Left ventricle myocardium inferior (tissue), 1 donor: ENCODE data around the gene CMC1. TPM values are rescaled to one million over a fixed set of nuclear protein-coding genes. Genes with fewer than 3 reads are reported as not detected.

Experiments used
- DNase-seq: peaks from one replicate; pipeline ENCODE4 v3.0.0-alpha.2; 2020
- H3K27ac ChIP-seq: fragments of 200-600 bp; replicated peaks from 2 replicates; pipeline ENCODE4 v1.8.0; 2021
- H3K27me3 ChIP-seq: fragments of 200-600 bp; 2 replicates; pipeline ENCODE4 v1.8.0; 2021; ENCODE audit warnings: low read depth
- H3K36me3 ChIP-seq: fragments of 200-600 bp; 2 replicates; pipeline ENCODE4 v1.8.0; 2021
- H3K4me1 ChIP-seq: fragments of 200-600 bp; 2 replicates; pipeline ENCODE4 v1.8.0; 2021
- H3K4me3 ChIP-seq: fragments of 200-600 bp; 2 replicates; pipeline ENCODE4 v1.8.0; 2021; ENCODE audit warnings: mild to moderate bottlenecking, moderate library complexity
- H3K9me3 ChIP-seq: fragments of 200-600 bp; replicated peaks from 2 replicates; pipeline ENCODE4 v1.8.0; 2021
- intact Hi-C: fragments of 100-400 bp; cut with micrococcal nuclease; formaldehyde crosslinking; loops from one replicate; pipeline ENCODE4 v1.11.0; 2022
- total RNA-seq: library from RNA; stranded (reverse); fragmentation: NEBNext Ultra II Directional; extraction: Animal tissue kit (Norgen Biotek cat#: 25700); gene quantifications from one replicate; pipeline ENCODE4 v1.2.1, GENCODE V29; 2021
- TF ChIP-seq, protein P1 (sequence below): fragments of 200-600 bp; IDR thresholded peaks from 2 replicates; pipeline ENCODE4 v1.8.0; 2021; ENCODE audit warnings: antibody characterized with exemption, mild to moderate bottlenecking, borderline replicate concordance
- donor health status: DM: no; HTN: yes; CAD: no; lungs with severe emphysema.

Gene CMC1
- total RNA-seq, 1 donor from 2014 or later, result 41.0 TPM

DNA sequence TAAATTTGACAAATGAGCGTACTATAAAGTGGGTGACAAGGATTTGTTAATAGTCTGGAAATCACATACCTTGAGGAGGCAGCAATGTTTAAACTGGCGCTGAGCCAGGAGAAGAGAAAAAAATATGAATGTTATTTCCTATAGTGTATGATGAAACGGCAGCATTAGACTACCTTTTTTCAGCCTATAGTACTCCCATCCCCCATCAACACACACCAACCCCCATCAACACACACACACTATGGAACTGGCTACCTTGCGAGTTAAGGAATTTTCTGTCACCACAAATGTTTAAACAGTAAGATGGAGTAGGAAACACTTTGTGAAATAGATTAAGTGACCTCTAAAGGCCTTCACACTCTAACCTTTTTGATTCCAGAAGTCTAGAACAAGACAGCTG, 60.3 kb downstream of the CMC1 start:
- Histone ChIP-seq H3K27ac (no peak overlapping the region), H3K27me3 (no peaks in the 10 kb centered on the region), H3K9me3 (no peaks in the 10 kb centered on the region), H3K36me3 (peaks cover 4% of the 10 kb centered on the region), H3K4me1 (no peaks in the 10 kb centered on the region), H3K4me3 (no peak overlapping the region)
- intact Hi-C loops, result no loop called here
- no peak for DNase-seq
- TF ChIP-seq, protein P1, sequence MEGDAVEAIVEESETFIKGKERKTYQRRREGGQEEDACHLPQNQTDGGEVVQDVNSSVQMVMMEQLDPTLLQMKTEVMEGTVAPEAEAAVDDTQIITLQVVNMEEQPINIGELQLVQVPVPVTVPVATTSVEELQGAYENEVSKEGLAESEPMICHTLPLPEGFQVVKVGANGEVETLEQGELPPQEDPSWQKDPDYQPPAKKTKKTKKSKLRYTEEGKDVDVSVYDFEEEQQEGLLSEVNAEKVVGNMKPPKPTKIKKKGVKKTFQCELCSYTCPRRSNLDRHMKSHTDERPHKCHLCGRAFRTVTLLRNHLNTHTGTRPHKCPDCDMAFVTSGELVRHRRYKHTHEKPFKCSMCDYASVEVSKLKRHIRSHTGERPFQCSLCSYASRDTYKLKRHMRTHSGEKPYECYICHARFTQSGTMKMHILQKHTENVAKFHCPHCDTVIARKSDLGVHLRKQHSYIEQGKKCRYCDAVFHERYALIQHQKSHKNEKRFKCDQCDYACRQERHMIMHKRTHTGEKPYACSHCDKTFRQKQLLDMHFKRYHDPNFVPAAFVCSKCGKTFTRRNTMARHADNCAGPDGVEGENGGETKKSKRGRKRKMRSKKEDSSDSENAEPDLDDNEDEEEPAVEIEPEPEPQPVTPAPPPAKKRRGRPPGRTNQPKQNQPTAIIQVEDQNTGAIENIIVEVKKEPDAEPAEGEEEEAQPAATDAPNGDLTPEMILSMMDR, result no peak

GRCh38 chr3:28308196-28308595, 66.8 kb downstream of the CMC1 start:
- Histone ChIP-seq H3K27me3 (no peaks in the 10 kb centered on the region), H3K36me3 (no peaks in the 10 kb centered on the region), H3K4me1 (no peaks in the 10 kb centered on the region), H3K27ac (no peak overlapping the region), H3K9me3 (no peaks in the 10 kb centered on the region), H3K4me3 (no peak overlapping the region)
- no peak for DNase-seq
- intact Hi-C loops, result no loop called here
- TF ChIP-seq, protein P1, result no peak

DNA sequence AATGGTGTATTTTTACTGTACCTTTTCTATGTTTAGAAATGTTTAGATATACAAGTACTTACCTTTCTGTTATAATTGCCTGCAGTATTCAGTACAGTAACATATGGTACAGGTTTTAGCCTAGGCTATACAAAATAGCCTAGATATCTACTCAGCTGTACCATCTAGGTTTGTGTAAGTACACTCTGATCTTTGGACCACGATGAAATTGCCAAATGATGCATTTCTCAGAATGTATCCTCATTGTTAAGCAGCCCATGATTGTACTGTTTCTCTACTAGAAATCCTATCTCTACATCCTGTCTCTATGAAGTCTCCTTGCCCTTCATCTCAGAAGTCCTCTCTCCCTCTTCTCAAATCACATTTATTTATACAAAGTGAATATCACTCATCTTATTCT, 74.3 kb downstream of the CMC1 start:
- Histone ChIP-seq H3K27me3 (no peaks in the 10 kb centered on the region), H3K9me3 (no peaks in the 10 kb centered on the region), H3K4me3 (no peak overlapping the region), H3K36me3 (peaks cover 21% of the 10 kb centered on the region), H3K4me1 (no peaks in the 10 kb centered on the region), H3K27ac (no peak overlapping the region)
- TF ChIP-seq, protein P1, result no peak
- no peak for DNase-seq
- intact Hi-C loops, result no loop called here

GRCh38 chr3:28316226-28316625, 74.8 kb downstream of the CMC1 start:
- Histone ChIP-seq H3K4me3 (no peak overlapping the region), H3K27me3 (no peaks in the 10 kb centered on the region), H3K4me1 (no peaks in the 10 kb centered on the region), H3K27ac (no peak overlapping the region), H3K36me3 (peaks cover 26% of the 10 kb centered on the region), H3K9me3 (no peaks in the 10 kb centered on the region)
- no peak for DNase-seq
- intact Hi-C loops, result no loop called here
- TF ChIP-seq, protein P1, result no peak

- intact Hi-C loops, result no loop called here
- no peaks in the 10 kb centered on the region for H3K9me3 ChIP-seq
- no peak overlapping the region for H3K4me3 ChIP-seq
- TF ChIP-seq, protein P1, result peak; percentile 62
- H3K27me3 ChIP-seq, result no peaks in the 10 kb centered on the region
- H3K4me1 ChIP-seq, result no peaks in the 10 kb centered on the region
- peaks cover 30% of the 10 kb centered on the region for H3K36me3 ChIP-seq
- no peak overlapping the region for H3K27ac ChIP-seq
- no peak for DNase-seq
These were observed 76.1 kb downstream of the CMC1 start for GRCh38 chr3:28317438-28318022.
